Immature natural killer cell (primary cell): ENCODE results near the gene AHRR. TPM values are rescaled to one million over a fixed set of nuclear protein-coding genes. Genes with fewer than 3 reads are reported as not detected.
"Not testable (repeated sequence)": the region's sequence is repeated elsewhere in the genome, so short reads cannot be mapped to it uniquely, and the experiment has no call there.

ENCODE experiments used
- DNase-seq, 3 donors: peaks; one replicate each; pipeline ENCODE4 v3.0.0; 2022; ENCODE audit warnings: mixed read lengths in 1 of 3
- H3K27ac Mint-ChIP-seq, 6 donors: one replicate each; pipeline ENCODE4 v1.8.0; 2020; ENCODE audit warnings: mixed read lengths in 6 of 6, mild to moderate bottlenecking in 5 of 6, inconsistent platforms in 4 of 6, moderate library complexity in 3 of 6
- H3K27me3 Mint-ChIP-seq, 3 donors: one replicate each; pipeline ENCODE4 v1.8.0; 2020 to 2021; ENCODE audit warnings: low read depth in 3 of 3, mild to moderate bottlenecking in 3 of 3, mixed read lengths in 3 of 3, moderate library complexity in 3 of 3, inconsistent platforms in 1 of 3
- H3K36me3 Mint-ChIP-seq, 3 donors: one replicate each; pipeline ENCODE4 v1.8.0; 2020; ENCODE audit warnings: mixed read lengths in 3 of 3, inconsistent platforms in 2 of 3, mild to moderate bottlenecking in 2 of 3
- H3K4me1 Mint-ChIP-seq, 2 donors: one replicate each; pipeline ENCODE4 v1.8.0; 2020; ENCODE audit warnings: inconsistent platforms in 2 of 2, mild to moderate bottlenecking in 2 of 2, mixed read lengths in 2 of 2, moderate library complexity in 1 of 2
- H3K4me3 Mint-ChIP-seq, 5 donors: one replicate each; pipeline ENCODE4 v1.8.0; 2020; ENCODE audit warnings: mild to moderate bottlenecking in 5 of 5, mixed read lengths in 5 of 5, inconsistent platforms in 3 of 5, moderate library complexity in 3 of 5
- H3K9me3 Mint-ChIP-seq, 6 donors: one replicate each; pipeline ENCODE4 v1.8.0; 2020; ENCODE audit warnings: mild to moderate bottlenecking in 6 of 6, mixed read lengths in 6 of 6, inconsistent platforms in 4 of 6, moderate library complexity in 3 of 6
- polyA plus RNA-seq, 3 donors: library from polyadenylated mRNA; unstranded; fragments of 300-500 nt; fragmentation: Illumina TruSeq; gene quantifications; one replicate each; pipeline ENCODE4 v1.2.3, GENCODE V29; 2021

AHRR gene
- polyA plus RNA-seq, 3 donors from 2014 or later = 0.16 TPM; not detected in 2

DNA sequence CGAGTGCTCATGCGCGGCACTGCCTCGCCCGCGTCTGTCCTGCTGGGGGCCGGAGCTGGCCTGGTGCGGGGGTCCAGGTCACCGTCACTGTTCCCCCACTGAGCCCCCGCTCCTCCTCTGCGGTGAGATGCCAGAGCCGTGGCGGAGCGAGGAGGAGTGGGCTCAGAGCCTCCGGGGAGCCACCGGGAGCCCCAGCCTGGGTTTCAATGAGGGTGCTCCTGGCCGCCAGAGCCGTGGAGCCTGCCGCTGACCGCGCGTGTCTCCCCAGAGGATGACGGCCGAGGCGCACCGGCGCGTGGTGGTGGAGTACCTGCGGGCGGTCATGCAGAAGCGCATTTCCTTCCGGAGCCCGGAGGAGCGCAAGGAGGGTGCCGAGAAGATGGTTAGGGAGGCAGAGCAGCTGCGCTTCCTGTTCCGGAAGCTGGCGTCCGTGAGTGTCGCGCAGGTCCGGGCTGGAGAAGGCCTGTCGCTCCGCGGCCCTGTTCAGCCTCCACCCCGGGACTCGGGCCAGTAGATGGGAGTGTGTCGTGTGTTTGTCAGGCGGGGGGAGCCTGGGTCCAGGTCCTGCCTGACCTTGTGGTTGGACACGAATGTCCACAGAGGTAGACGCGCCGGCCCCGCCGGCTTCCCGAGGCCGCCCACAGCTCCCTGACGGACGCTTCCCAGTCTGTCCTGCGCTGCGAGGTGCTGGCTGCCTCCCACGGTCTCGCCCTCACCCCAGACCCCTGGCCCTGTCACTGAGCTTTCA lies 143.5 kb downstream of the AHRR start:
- H3K4me3 Mint-ChIP-seq = no peak overlapping the region
- peak overlapping the region in 2 of 6 donors; percentile 34 to 40 for H3K27ac Mint-ChIP-seq
- H3K9me3 Mint-ChIP-seq = no peaks in the 10 kb centered on the region
- DNase-seq = no peak
- peaks cover 8 to 9% of the 10 kb centered on the region in 2 donors for H3K4me1 Mint-ChIP-seq
- H3K27me3 Mint-ChIP-seq = no peaks in the 10 kb centered on the region
- H3K36me3 Mint-ChIP-seq = peaks cover 8 to 27% (median 10%) of the 10 kb centered on the region in 3 donors

DNA sequence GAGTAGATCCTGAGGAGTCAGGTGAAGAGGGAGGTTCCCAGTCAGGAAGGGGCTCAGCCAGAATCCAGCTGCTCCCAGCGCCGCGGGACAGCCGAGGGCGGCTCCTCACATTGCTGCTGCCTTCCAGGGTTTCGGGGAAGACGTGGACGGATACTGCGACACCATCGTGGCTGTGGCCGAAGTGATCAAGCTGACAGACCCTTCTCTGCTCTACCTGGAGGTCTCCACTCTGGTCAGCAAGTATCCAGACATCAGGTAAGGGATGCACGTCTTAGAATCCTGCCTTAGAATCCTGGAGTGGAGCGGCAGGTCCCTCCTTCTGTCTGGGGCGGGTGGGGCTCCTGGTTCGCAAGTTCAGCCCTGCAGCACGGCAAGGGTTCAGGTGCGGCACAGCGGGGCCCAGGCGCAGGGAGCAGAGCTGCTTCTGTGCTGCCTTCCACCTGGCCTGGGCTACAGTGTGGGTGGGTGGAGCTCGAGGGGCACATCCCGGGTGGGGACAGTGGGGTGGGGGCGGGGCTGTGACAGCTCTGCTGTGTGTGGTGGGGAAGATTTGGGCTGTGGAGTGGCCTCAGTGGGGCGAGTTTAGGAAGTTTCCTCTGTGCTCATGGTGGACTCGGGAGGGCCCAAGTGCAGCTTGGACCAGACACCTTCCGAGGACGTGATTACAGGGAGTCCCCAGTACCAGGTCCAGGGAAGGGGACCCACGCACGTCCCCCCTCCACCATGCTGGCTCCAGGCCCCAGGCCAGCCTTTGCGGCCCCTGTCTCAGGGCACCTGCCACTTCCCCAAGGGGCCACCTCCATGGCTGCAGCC lies 144.3 kb downstream of the AHRR start:
- no peak for DNase-seq
- H3K27ac Mint-ChIP-seq = no peak overlapping the region

GRCh38 chr5:466661-467310 lies 145.3 kb downstream of the AHRR start:
- Mint-ChIP-seq H3K9me3 (no peaks in the 10 kb centered on the region), H3K27me3 (peaks cover 1 to 4% (median 2%) of the 10 kb centered on the region in 3 donors), H3K4me1 (peaks cover 13 to 16% of the 10 kb centered on the region in 2 donors), H3K4me3 (no peak overlapping the region), H3K36me3 (peaks cover 4 to 16% (median 5%) of the 10 kb centered on the region in 3 donors), H3K27ac (peak overlapping the region in 1 of 6 donors; percentile 55)
- DNase-seq = no peak

More for the DNA sequence above, 144.3 kb downstream of the AHRR start:
- no peak overlapping the region for H3K4me3 Mint-ChIP-seq
- peaks cover 8 to 10% of the 10 kb centered on the region in 2 donors for H3K4me1 Mint-ChIP-seq
- peaks cover 0 to under 1% (median 0%) of the 10 kb centered on the region in 3 donors for H3K27me3 Mint-ChIP-seq
- no peaks in the 10 kb centered on the region for H3K9me3 Mint-ChIP-seq
- peaks cover 4 to 19% (median 8%) of the 10 kb centered on the region in 3 donors for H3K36me3 Mint-ChIP-seq

GRCh38 chr5:468401-468800 lies 146.9 kb downstream of the AHRR start:
- Mint-ChIP-seq H3K9me3 (no peaks in the 10 kb centered on the region), H3K4me1 (peaks cover 16 to 19% of the 10 kb centered on the region in 2 donors), H3K36me3 (peaks cover under 1 to 8% (median 4%) of the 10 kb centered on the region in 3 donors), H3K27me3 (peaks cover 2 to 4% (median 3%) of the 10 kb centered on the region in 3 donors), H3K27ac (no peak overlapping the region), H3K4me3 (no peak overlapping the region)
- no peak for DNase-seq

GRCh38 chr5:469752-470483 lies 148.4 kb downstream of the AHRR start:
- Mint-ChIP-seq H3K4me1 (peaks cover 9 to 16% of the 10 kb centered on the region in 2 donors), H3K36me3 (peaks cover 0 to 3% (median 0%) of the 10 kb centered on the region in 3 donors), H3K4me3 (no peak overlapping the region), H3K27me3 (peaks cover 2 to 4% (median 3%) of the 10 kb centered on the region in 3 donors), H3K27ac (no peak overlapping the region), H3K9me3 (no peaks in the 10 kb centered on the region)
- no peak for DNase-seq

GRCh38 chr5:470961-471749 lies 149.6 kb downstream of the AHRR start:
- Mint-ChIP-seq H3K4me3 (peak overlapping the region; percentile 68 to 77 (median 70)), H3K36me3 (peaks cover 0 to 3% (median 0%) of the 10 kb centered on the region in 3 donors), H3K27me3 (peaks cover 2 to 5% (median 4%) of the 10 kb centered on the region in 3 donors), H3K9me3 (no peaks in the 10 kb centered on the region), H3K4me1 (peaks cover 9 to 16% of the 10 kb centered on the region in 2 donors), H3K27ac (peak overlapping the region in 3 of 6 donors; percentile 42 to 72 (median 64))
- no peak for DNase-seq

DNA sequence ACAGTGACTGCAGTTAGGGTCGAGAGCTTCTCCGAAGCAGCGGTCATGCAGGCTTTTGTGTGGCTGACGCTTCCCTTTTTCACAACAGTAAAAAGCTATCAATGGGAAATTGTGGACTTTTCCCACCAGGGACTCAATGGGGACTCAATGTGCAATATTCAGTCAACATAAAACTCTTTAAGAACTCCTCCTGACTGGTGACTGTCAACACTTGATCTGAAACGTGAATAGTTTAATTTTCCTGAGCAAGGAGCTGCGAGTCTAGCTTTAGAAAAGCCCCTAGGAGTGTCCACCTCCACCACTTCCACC lies 150.2 kb downstream of the AHRR start:
- Mint-ChIP-seq H3K9me3 (no peaks in the 10 kb centered on the region), H3K4me1 (peaks cover 9 to 13% of the 10 kb centered on the region in 2 donors), H3K36me3 (no peaks in the 10 kb centered on the region), H3K4me3 (peak overlapping the region; percentile 68 to 77 (median 70)), H3K27me3 (peaks cover 2 to 5% (median 4%) of the 10 kb centered on the region in 3 donors), H3K27ac (peak overlapping the region in 4 of 6 donors; percentile 42 to 72 (median 58))
- no peak for DNase-seq

DNA sequence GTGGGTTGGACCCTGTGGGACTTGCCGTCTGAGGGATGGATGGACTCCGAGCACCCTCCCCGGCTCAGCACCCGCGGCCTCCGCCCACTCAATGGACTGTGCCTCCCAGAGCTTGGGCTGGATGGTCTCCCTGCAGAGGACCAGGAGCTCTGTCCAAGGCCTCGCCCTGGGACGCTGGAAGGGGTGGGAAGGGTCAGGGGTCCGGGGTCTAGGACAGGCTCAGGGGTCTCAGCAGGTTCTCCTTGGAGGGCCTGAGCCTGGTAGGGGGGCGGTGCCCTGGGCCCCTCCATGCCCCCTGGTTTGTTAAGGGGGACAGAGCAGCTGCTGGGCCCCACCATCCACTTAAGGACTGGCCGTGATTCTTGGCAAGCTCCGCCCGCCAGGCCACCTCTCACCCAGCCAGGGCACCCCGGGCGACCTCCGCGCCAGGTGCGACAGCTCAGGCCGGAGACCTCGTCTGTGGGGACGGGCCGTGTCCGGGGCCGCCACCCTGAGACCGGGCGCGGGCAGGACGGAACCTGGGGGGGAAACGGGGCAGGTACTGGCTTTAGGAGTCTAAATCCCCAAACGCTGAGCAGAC lies 150.7 kb downstream of the AHRR start:
- H3K4me1 Mint-ChIP-seq = peaks cover 9 to 13% of the 10 kb centered on the region in 2 donors
- H3K27ac Mint-ChIP-seq = peak overlapping the region in 3 of 6 donors; percentile 42 to 51 (median 46)
- peaks cover 2 to 5% (median 4%) of the 10 kb centered on the region in 3 donors for H3K27me3 Mint-ChIP-seq
- peak overlapping the region; percentile 68 to 77 (median 70) for H3K4me3 Mint-ChIP-seq
- DNase-seq = no peak
- H3K36me3 Mint-ChIP-seq = no peaks in the 10 kb centered on the region
- H3K9me3 Mint-ChIP-seq = no peaks in the 10 kb centered on the region

GRCh38 chr5:472656-473550 lies 151.4 kb downstream of the AHRR start:
- DNase-seq = peak; percentile 87 to 94 (median 91)
- Mint-ChIP-seq H3K36me3 (no peaks in the 10 kb centered on the region), H3K9me3 (no peaks in the 10 kb centered on the region), H3K4me1 (peaks cover 9 to 13% of the 10 kb centered on the region in 2 donors), H3K27me3 (peaks cover 2 to 8% (median 4%) of the 10 kb centered on the region in 3 donors), H3K27ac (peak overlapping the region in 2 of 6 donors; percentile 73 to 77), H3K4me3 (peak overlapping the region; percentile 67 to 76 (median 70))

GRCh38 chr5:473551-474192 lies 152.2 kb downstream of the AHRR start:
- H3K36me3 Mint-ChIP-seq = no peaks in the 10 kb centered on the region
- H3K9me3 Mint-ChIP-seq = no peaks in the 10 kb centered on the region
- H3K4me3 Mint-ChIP-seq = peak overlapping the region; percentile 77 to 88 (median 86)
- peak overlapping the region in 3 of 6 donors; percentile 20 to 67 (median 28) for H3K27ac Mint-ChIP-seq
- DNase-seq = peak; percentile 12 to 30 (median 26)
- H3K4me1 Mint-ChIP-seq = peaks cover 9 to 13% of the 10 kb centered on the region in 2 donors
- peaks cover 2 to 8% (median 4%) of the 10 kb centered on the region in 3 donors for H3K27me3 Mint-ChIP-seq

DNA sequence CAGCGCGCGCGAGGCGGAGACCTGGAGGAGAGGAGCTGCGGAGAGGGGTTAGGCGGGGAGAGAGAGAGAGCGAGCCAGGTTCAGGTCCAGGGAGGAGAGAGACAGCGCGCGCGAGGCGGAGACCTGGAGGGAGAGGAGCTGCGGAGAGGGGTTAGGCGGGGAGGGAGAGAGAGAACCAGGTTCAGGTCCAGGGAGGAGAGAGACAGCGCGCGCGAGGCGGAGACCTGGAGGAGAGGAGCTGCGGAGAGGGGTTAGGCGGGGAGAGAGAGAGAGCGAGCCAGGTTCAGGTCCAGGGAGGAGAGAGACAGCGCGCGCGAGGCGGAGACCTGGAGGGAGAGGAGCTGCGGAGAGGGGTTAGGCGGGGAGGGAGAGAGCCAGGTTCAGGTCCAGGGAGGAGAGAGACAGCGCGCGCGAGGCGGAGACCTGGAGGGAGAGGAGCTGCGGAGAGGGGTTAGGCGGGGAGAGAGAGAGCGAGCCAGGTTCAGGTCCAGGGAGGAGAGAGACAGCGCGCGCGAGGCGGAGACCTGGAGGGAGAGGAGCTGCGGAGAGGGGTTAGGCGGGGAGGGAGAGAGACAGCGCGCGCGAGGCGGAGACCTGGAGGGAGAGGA lies 152.8 kb downstream of the AHRR start:
- DNase-seq, H3K27me3 Mint-ChIP-seq, H3K36me3 Mint-ChIP-seq, H3K9me3 Mint-ChIP-seq, H3K27ac Mint-ChIP-seq: not testable (repeated sequence)
- Mint-ChIP-seq H3K4me3 (peak overlapping the region; percentile 51 to 88 (median 59)), H3K4me1 (peaks cover 9 to 13% of the 10 kb centered on the region in 2 donors)
